HepG2 (cell line): ENCODE measurements around the gene KIF2C. TPM values are rescaled to one million over a fixed set of nuclear protein-coding genes. Genes with fewer than 3 reads are reported as not detected.

Experiments
- ATF6 ChIP-seq: sonication (generic); formaldehyde crosslinking; conservative IDR thresholded peaks from 2 replicates; pipeline ENCODE4 v1.4.0; 2020; ENCODE audit warnings: missing genetic modification reagents
- GTF3A ChIP-seq: sonication (generic); formaldehyde crosslinking; conservative IDR thresholded peaks from 2 replicates; pipeline ENCODE4 v1.4.0; 2020; ENCODE audit warnings: mild to moderate bottlenecking, missing genetic modification reagents
- PBX2 ChIP-seq: IDR thresholded peaks from 2 replicates; pipeline ENCODE4 v1.6.1; 2016; ENCODE audit warnings: control low read depth
- RXRA ChIP-seq: sonication (generic); formaldehyde crosslinking; IDR thresholded peaks from 2 replicates; pipeline ENCODE4 v1.5.1; 2020; ENCODE audit warnings: missing genetic modification reagents
- SCMH1 ChIP-seq: sonication (generic); formaldehyde crosslinking; IDR thresholded peaks from 2 replicates; pipeline ENCODE4 v1.9.0; 2021; ENCODE audit warnings: missing genetic modification reagents, mild to moderate bottlenecking, borderline replicate concordance
- XRCC5 ChIP-seq: fragments of 200-400 bp; formaldehyde crosslinking; optimal IDR thresholded peaks from 2 replicates; pipeline ENCODE3; 2017; ENCODE audit warnings: mild to moderate bottlenecking, low read length
- ZBED4 ChIP-seq: sonication (generic); formaldehyde crosslinking; IDR thresholded peaks from 2 replicates; pipeline ENCODE4 v1.4.0; 2020; ENCODE audit warnings: missing genetic modification reagents, borderline replicate concordance
- ZBTB34 ChIP-seq: sonication (generic); formaldehyde crosslinking; IDR thresholded peaks from 2 replicates; pipeline ENCODE4 v1.8.0; 2022; ENCODE audit warnings: mild to moderate bottlenecking, missing genetic modification reagents
- ZNF672 ChIP-seq: sonication (generic); formaldehyde crosslinking; IDR thresholded peaks from 2 replicates; pipeline ENCODE4 v1.8.1; 2022; ENCODE audit warnings: missing genetic modification reagents
- ZNF710 ChIP-seq: sonication (generic); formaldehyde crosslinking; IDR thresholded peaks from 2 replicates; pipeline ENCODE4 v1.5.0; 2020; ENCODE audit warnings: mild to moderate bottlenecking, missing genetic modification reagents, borderline replicate concordance
- ZSCAN21 ChIP-seq: sonication (generic); formaldehyde crosslinking; IDR thresholded peaks from 2 replicates; pipeline ENCODE4 v1.8.0; 2022; ENCODE audit warnings: mild to moderate bottlenecking, missing genetic modification reagents, moderate library complexity, borderline replicate concordance
- polyA plus RNA-seq, 8 experiments: library from polyadenylated mRNA; depleted of rRNA in 3 of 8; stranded (reverse) in 7 of 8; unstranded in 1 of 8; fragments of >200 nt; fragmentation: Illumina TruSeq in 4 of 8; extraction: Trizol in 4 of 8; gene quantifications; 2 replicates each; pipeline versions ENCODE4 v1.2.1 to v1.2.3, GENCODE V29; 2011 to 2016; ENCODE audit warnings: low read depth in 4 of 8, missing spikeins in 1 of 8, mixed read lengths in 1 of 8; ENCODE audit not compliant: insufficient read depth in 1 of 8
- total RNA-seq, 5 experiments: library from RNA; depleted of rRNA; stranded (reverse); fragments of >200 nt; fragmentation: Illumina TruSeq; extraction: Trizol; gene quantifications; 2 replicates each; pipeline ENCODE4 v1.2.3, GENCODE V29; 2016; ENCODE audit warnings: low read depth in 1 of 5

Gene KIF2C
- total and polyA plus RNA-seq, 2 of the 13 experiments (the other 11 are each of a cell fraction or from before 2014, with no cell fraction given) = 29.7 to 53.7 TPM

- TF ChIP-seq ZBED4 (CRISPR knock-in tag) (no peak), RXRA (CRISPR knock-in tag) (no peak), XRCC5 (no peak), ATF6 (CRISPR knock-in tag) (no peak), ZNF672 (CRISPR knock-in tag) (no peak), ZNF710 (CRISPR knock-in tag) (no peak), PBX2 (CRISPR knock-in tag) (no peak), GTF3A (CRISPR knock-in tag) (peak; percentile 65; the same call in 1 of the 2 replicates), SCMH1 (no peak), ZBTB34 (no peak), ZSCAN21 (CRISPR knock-in tag) (no peak)
These were observed 36.5 kb downstream of the KIF2C start (continued) for GRCh38 chr1:44775930-44776729.
